ENCODE results near the gene PITPNC1. TPM values are rescaled to one million over a fixed set of nuclear protein-coding genes. Genes with fewer than 3 reads are reported as not detected.
"Not testable (repeated sequence)": the region's sequence is repeated elsewhere in the genome, so short reads cannot be mapped to it uniquely, and the experiment has no call there.

PITPNC1 gene
- total RNA-seq, 6 donors from 2014 or later = 8.5 to 23.3 (median 13.7) TPM

DNA sequence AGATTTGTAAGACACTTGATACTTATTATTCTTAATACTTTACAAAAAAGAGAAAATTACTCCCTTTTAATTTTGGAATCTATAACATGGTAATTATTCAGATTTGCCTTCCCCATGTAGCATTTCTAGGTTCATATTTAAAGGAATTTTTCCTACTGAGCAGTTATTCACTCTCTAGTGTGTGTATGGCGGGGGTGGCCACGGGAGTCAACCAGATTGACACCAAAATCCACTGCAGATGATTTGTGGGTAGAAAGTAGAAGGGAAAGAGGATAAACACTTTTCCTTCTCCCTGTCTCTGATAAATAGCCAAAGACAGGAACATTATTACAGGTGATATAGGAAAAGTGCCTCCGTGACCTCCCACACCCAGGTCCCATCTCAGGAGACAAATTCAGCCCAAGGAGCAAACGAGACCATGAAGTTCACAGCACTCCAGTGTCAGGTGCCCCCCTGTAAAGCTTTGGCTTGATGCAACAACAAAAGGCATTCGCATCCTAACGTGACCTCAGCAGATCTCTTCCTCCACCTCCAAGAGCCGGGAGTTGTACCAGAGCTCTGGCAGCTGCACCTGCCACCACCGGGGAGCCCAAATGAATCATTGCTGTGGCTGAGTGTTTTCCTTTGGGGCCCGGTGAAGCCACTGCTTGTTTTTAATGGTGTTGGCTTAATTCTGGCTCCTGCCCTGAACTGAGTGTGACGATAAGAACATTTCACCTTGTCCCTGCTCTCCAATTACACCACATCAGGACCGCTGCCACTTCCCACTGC is 248.0 kb downstream of the PITPNC1 start:
- 83 to 91% methylated on average over 9 to 11 of the region's 11 CpGs for WGBS, 2 donors

DNA sequence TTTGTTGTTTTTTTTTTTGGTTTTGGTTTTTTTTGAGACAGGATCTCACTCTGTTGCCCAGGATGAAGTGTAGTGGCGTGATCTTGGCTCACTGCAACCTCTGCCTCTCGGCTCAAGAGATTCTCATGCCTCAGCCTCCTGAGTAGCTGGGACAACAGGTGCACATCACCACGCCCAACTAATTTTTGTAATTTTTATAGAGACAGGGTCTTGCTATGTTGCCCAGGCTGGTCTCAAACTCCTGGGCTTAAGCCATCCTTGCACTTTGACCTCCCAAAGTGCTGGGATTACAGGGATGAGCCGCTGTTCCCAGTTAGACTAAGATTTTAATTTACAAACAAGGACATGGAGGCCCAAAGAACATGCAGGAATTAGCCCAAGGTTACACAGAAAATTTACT is 248.9 kb downstream of the PITPNC1 start:
- no peaks in the 10 kb centered on the region for H3K36me3 ChIP-seq
- H3K27ac ChIP-seq = no peak overlapping the region
- no peak overlapping the region for H3K4me3 ChIP-seq
- peaks cover 0 to 14% (median 6%) of the 10 kb centered on the region in 4 donors for H3K4me1 ChIP-seq
- DNase-seq (no peak), ATAC-seq (ENCODE audit: low FRiP score in 2 of 2) (no peak)
- TF ChIP-seq, protein P1, sequence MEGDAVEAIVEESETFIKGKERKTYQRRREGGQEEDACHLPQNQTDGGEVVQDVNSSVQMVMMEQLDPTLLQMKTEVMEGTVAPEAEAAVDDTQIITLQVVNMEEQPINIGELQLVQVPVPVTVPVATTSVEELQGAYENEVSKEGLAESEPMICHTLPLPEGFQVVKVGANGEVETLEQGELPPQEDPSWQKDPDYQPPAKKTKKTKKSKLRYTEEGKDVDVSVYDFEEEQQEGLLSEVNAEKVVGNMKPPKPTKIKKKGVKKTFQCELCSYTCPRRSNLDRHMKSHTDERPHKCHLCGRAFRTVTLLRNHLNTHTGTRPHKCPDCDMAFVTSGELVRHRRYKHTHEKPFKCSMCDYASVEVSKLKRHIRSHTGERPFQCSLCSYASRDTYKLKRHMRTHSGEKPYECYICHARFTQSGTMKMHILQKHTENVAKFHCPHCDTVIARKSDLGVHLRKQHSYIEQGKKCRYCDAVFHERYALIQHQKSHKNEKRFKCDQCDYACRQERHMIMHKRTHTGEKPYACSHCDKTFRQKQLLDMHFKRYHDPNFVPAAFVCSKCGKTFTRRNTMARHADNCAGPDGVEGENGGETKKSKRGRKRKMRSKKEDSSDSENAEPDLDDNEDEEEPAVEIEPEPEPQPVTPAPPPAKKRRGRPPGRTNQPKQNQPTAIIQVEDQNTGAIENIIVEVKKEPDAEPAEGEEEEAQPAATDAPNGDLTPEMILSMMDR (IDR thresholded peaks at IDR 0.05) = no peak
- TF ChIP-seq POLR2A (IDR thresholded peaks at IDR 0.05) = no peak
- no peak for TF ChIP-seq POLR2AphosphoS5 (IDR thresholded peaks at IDR 0.05)
- TF ChIP-seq EP300 (IDR thresholded peaks at IDR 0.05) = no peak
- WGBS, 2 donors = 85 to 97% methylated on average over 4 of the region's 4 CpGs
- no peaks in the 10 kb centered on the region for H3K27me3 ChIP-seq
- no peaks in the 10 kb centered on the region for H3K9me3 ChIP-seq

More for the DNA sequence above, 248.0 kb downstream of the PITPNC1 start:
- no peak overlapping the region for H3K4me3 ChIP-seq
- H3K36me3 ChIP-seq = no peaks in the 10 kb centered on the region
- H3K9me3 ChIP-seq = no peaks in the 10 kb centered on the region
- ATAC-seq (ENCODE audit: low FRiP score in 2 of 2) = no peak
- DNase-seq = no peak
- peaks cover 0 to 14% (median 6%) of the 10 kb centered on the region in 4 donors for H3K4me1 ChIP-seq
- H3K27ac ChIP-seq = no peak overlapping the region
- no peak for TF ChIP-seq EP300 (IDR thresholded peaks at IDR 0.05)
- no peaks in the 10 kb centered on the region for H3K27me3 ChIP-seq

DNA sequence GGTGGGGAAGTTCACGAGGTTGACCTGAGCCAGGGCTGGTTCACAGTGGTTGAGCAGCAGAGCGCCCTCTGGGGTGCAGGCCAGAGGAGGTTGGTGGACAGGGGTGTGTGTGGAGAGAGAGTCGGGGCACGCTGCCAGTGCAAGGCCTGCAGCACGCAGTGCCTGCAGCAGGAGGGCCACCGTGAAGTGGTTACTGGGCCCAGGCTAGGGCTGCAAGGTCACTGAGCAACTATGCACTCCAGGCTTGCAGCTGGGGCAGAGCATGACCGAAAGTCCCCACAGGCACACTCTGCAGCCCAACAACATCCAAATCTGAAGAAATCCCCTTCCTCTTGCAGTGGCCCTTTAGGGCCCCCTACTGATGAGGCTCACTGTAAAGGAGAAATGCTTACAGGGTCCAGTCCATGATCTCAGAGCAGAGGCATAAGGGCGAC is 251.5 kb downstream of the PITPNC1 start:
- Histone ChIP-seq H3K27ac (no peak overlapping the region), H3K4me3 (no peak overlapping the region), H3K27me3 (no peaks in the 10 kb centered on the region), H3K4me1 (peaks cover 0 to 14% (median 6%) of the 10 kb centered on the region in 4 donors), H3K36me3 (peaks cover 0 to 12% (median 5%) of the 10 kb centered on the region in 4 donors), H3K9me3 (no peaks in the 10 kb centered on the region)
- WGBS, 2 donors = 52 to 80% methylated on average over 8 of the region's 8 CpGs
- peak; percentile 22 to 78 for ATAC-seq (ENCODE audit: low FRiP score in 2 of 2)
- DNase-seq = peak in 1 of 2 donors; percentile 69
- no peak for TF ChIP-seq POLR2AphosphoS5 (IDR thresholded peaks at IDR 0.05)
- TF ChIP-seq, protein P1 (IDR thresholded peaks at IDR 0.05) = peak in 1 of 6 experiments; percentile 16

DNA sequence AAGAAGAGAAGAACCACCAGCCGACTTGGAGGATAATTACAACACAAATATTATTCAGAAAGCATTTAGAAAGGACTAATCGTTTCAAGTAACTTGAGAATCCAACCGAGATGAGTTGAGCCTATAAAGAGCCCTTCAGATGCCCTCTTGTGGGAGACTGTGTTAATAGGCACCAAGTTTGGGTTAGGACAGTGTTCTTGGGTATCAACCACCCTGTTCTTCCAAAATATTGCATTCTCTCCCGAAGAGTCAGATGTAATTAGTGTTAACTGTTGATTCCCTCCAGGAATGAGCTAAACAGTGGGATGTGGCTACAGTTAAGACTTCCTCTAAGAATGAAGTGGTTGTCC is 252.9 kb downstream of the PITPNC1 start:
- WGBS, 2 donors = 38% methylated on average over 4 of the region's 4 CpGs
- TF ChIP-seq, protein P1 (IDR thresholded peaks at IDR 0.05) = peak in 4 of 6 experiments; percentile 24 to 33 (median 30)
- TF ChIP-seq POLR2AphosphoS5 (IDR thresholded peaks at IDR 0.05) = no peak
- Histone ChIP-seq H3K4me3 (no peak overlapping the region), H3K4me1 (peaks cover 0 to 14% (median 6%) of the 10 kb centered on the region in 4 donors), H3K27ac (peak overlapping the region in 2 of 4 donors; percentile 31 to 47), H3K27me3 (no peaks in the 10 kb centered on the region), H3K9me3 (no peaks in the 10 kb centered on the region), H3K36me3 (peaks cover 0 to 16% (median 5%) of the 10 kb centered on the region in 4 donors)
- DNase-seq (no peak), ATAC-seq (ENCODE audit: low FRiP score in 2 of 2) (peak; percentile 49 to 74)

DNA sequence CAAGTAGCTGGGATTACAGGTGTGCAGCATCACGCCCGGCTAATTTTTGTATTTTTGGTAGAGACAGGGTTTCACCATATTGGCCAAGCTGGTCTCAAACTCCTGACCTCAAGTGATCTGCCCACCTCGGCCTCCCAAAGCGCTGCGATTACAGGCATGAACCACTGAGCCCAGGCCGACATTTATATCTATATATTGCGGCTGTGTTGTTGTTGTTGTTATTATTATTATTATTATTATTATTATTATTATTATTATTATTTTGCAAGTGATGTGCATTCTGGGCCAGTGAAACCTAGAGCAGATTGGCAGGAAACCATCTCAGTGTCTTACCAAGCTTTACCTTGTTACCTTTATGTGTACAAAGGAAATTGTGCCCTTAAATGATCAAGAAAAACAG is 253.8 kb downstream of the PITPNC1 start:
- H3K36me3 ChIP-seq = peaks cover 0 to 16% (median 5%) of the 10 kb centered on the region in 4 donors
- 95 to 97% methylated on average over 7 of the region's 7 CpGs for whole genome bisulfite sequencing, 2 donors
- H3K27me3 ChIP-seq; ATAC-seq (ENCODE audit: low FRiP score in 2 of 2); H3K9me3 ChIP-seq; H3K27ac ChIP-seq; H3K4me3 ChIP-seq; DNase-seq: not testable (repeated sequence)
- peaks cover 0 to 14% (median 6%) of the 10 kb centered on the region in 4 donors for H3K4me1 ChIP-seq

DNA sequence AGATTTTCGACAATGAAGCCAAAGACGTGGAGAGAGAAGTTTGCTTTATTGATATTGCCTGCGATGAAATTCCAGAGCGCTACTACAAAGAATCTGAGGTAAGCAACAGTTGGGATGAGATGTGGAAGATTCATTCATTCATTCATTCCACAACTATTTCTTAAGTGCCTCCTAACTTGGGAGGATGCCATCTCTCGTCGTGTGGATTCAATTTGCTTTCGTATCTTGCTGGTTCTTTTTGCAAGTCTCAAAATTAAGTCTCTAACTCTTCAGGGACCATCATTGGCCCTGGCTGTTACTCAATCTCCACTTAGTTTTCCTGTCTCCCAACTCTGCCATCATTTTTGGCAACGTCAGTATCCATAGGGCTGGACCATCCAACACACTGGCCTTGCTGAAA is 255.1 kb downstream of the PITPNC1 start:
- ATAC-seq (ENCODE audit: low FRiP score in 2 of 2) (no peak), DNase-seq (no peak)
- H3K4me3 ChIP-seq = no peak overlapping the region
- H3K36me3 ChIP-seq = peaks cover 0 to 18% (median 5%) of the 10 kb centered on the region in 4 donors
- peaks cover 0 to 23% (median 8%) of the 10 kb centered on the region in 4 donors for H3K4me1 ChIP-seq
- no peaks in the 10 kb centered on the region for H3K27me3 ChIP-seq
- H3K9me3 ChIP-seq = no peaks in the 10 kb centered on the region
- no peak overlapping the region for H3K27ac ChIP-seq
- WGBS, 2 donors = 92 to 93% methylated on average over 8 of the region's 8 CpGs
- TF ChIP-seq, protein P1 (IDR thresholded peaks at IDR 0.05) = no peak
- TF ChIP-seq EP300 (IDR thresholded peaks at IDR 0.05) = no peak

Data from upper lobe of left lung (tissue), 6 donors.